Measurements from ENCODE around the gene MME.

Gene MME

GRCh38 chr3:155158346-155159037 lies 78.4 kb downstream of the MME start:
- no peaks in the 10 kb centered on the region for H4K20me1 ChIP-seq (ENCODE audit: insufficient read depth, low read length)
- TF ChIP-seq CTCF (IDR thresholded peaks at IDR 0.05; ENCODE audit: low read depth, low read length) (no peak), EZH2phosphoT487 (IDR thresholded peaks at IDR 0.05; ENCODE audit: low read depth) (no peak)
- peaks cover 17% of the 10 kb centered on the region for H3K4me1 ChIP-seq (ENCODE audit: low read length)
- no peak overlapping the region for H3K4me3 ChIP-seq (ENCODE audit: low read length)
- H3K27me3 ChIP-seq (ENCODE audit: low read depth, low read length): no peaks in the 10 kb centered on the region
- no peaks in the 10 kb centered on the region for H3K36me3 ChIP-seq (replicated peaks; ENCODE audit: low read depth, low read length)
- H3K9me3 ChIP-seq (ENCODE audit: insufficient read depth, low read length): no peaks in the 10 kb centered on the region
- no peak overlapping the region for H3K27ac ChIP-seq (ENCODE audit: low read length)
- H3K9ac ChIP-seq (ENCODE audit: low read length): no peak overlapping the region
- H3K79me2 ChIP-seq (ENCODE audit: low read length): no peaks in the 10 kb centered on the region
- H2AFZ ChIP-seq (ENCODE audit: low read depth, low read length): no peak overlapping the region
- no peak overlapping the region for H3K4me2 ChIP-seq (ENCODE audit: low read length)

GRCh38 chr3:155159301-155159700 lies 79.2 kb downstream of the MME start:
- H3K4me2 ChIP-seq (ENCODE audit: low read length): no peak overlapping the region
- H3K9me3 ChIP-seq (ENCODE audit: insufficient read depth, low read length): no peaks in the 10 kb centered on the region
- H3K4me1 ChIP-seq (ENCODE audit: low read length): peaks cover 8% of the 10 kb centered on the region
- H2AFZ ChIP-seq (ENCODE audit: low read depth, low read length): no peak overlapping the region
- H3K4me3 ChIP-seq (ENCODE audit: low read length): no peak overlapping the region
- H3K27me3 ChIP-seq (ENCODE audit: low read depth, low read length): no peaks in the 10 kb centered on the region
- H3K27ac ChIP-seq (ENCODE audit: low read length): no peak overlapping the region
- H3K36me3 ChIP-seq (replicated peaks; ENCODE audit: low read depth, low read length): no peaks in the 10 kb centered on the region
- TF ChIP-seq CTCF (IDR thresholded peaks at IDR 0.05; ENCODE audit: low read depth, low read length) (no peak), EZH2phosphoT487 (IDR thresholded peaks at IDR 0.05; ENCODE audit: low read depth) (no peak)
- H3K9ac ChIP-seq (ENCODE audit: low read length): no peak overlapping the region
- no peaks in the 10 kb centered on the region for H3K79me2 ChIP-seq (ENCODE audit: low read length)
- H4K20me1 ChIP-seq (ENCODE audit: insufficient read depth, low read length): no peaks in the 10 kb centered on the region

- Histone ChIP-seq H3K9me3 (ENCODE audit: insufficient read depth, low read length) (no peaks in the 10 kb centered on the region), H3K27me3 (ENCODE audit: low read depth, low read length) (no peaks in the 10 kb centered on the region), H3K27ac (ENCODE audit: low read length) (no peak overlapping the region), H3K4me2 (ENCODE audit: low read length) (no peak overlapping the region), H3K79me2 (ENCODE audit: low read length) (no peaks in the 10 kb centered on the region), H3K4me1 (ENCODE audit: low read length) (peaks cover 7% of the 10 kb centered on the region; the same call in 1 of the 2 replicates), H2AFZ (ENCODE audit: low read depth, low read length) (no peak overlapping the region), H3K4me3 (ENCODE audit: low read length) (no peak overlapping the region), H3K36me3 (replicated peaks; ENCODE audit: low read depth, low read length) (no peaks in the 10 kb centered on the region), H3K9ac (ENCODE audit: low read length) (no peak overlapping the region), H4K20me1 (ENCODE audit: insufficient read depth, low read length) (no peaks in the 10 kb centered on the region)
- no peak for TF ChIP-seq EZH2phosphoT487 (IDR thresholded peaks at IDR 0.05; ENCODE audit: low read depth)
- TF ChIP-seq CTCF (IDR thresholded peaks at IDR 0.05; ENCODE audit: low read depth, low read length): no peak
These were observed 81.6 kb downstream of the MME start for GRCh38 chr3:155161640-155162292.

GRCh38 chr3:155164306-155164705 lies 84.2 kb downstream of the MME start:
- no peak overlapping the region for H3K27ac ChIP-seq (ENCODE audit: low read length)
- no peak overlapping the region for H3K4me3 ChIP-seq (ENCODE audit: low read length)
- no peak overlapping the region for H3K9ac ChIP-seq (ENCODE audit: low read length)
- TF ChIP-seq CTCF (IDR thresholded peaks at IDR 0.05; ENCODE audit: low read depth, low read length) (no peak), EZH2phosphoT487 (IDR thresholded peaks at IDR 0.05; ENCODE audit: low read depth) (no peak)
- H3K9me3 ChIP-seq (ENCODE audit: insufficient read depth, low read length): no peaks in the 10 kb centered on the region
- H3K36me3 ChIP-seq (replicated peaks; ENCODE audit: low read depth, low read length): no peaks in the 10 kb centered on the region
- peaks cover 7% of the 10 kb centered on the region; the same call in 1 of the 2 replicates for H3K4me1 ChIP-seq (ENCODE audit: low read length)
- H3K4me2 ChIP-seq (ENCODE audit: low read length): no peak overlapping the region
- H3K79me2 ChIP-seq (ENCODE audit: low read length): no peaks in the 10 kb centered on the region
- H2AFZ ChIP-seq (ENCODE audit: low read depth, low read length): no peak overlapping the region
- H3K27me3 ChIP-seq (ENCODE audit: low read depth, low read length): no peaks in the 10 kb centered on the region
- H4K20me1 ChIP-seq (ENCODE audit: insufficient read depth, low read length): no peaks in the 10 kb centered on the region
